CD4-positive, alpha-beta memory T cell (primary cell): ENCODE results near the gene INF2. TPM values are rescaled to one million over a fixed set of nuclear protein-coding genes. Genes with fewer than 3 reads are reported as not detected.
A peak's percentile ranks its signal among the peaks of the same experiment; 100 is the strongest.

ENCODE experiments used
- CTCF ChIA-PET: fragments of 350-600 bp; sonication (Branson Sonifier 250); formaldehyde crosslinking; loops from one replicate; lab custom pipeline; 2021; ENCODE audit warnings: inconsistent platforms; ENCODE audit not compliant: partially characterized antibody; lab: Charles Lee
- POLR2A ChIA-PET: fragments of 350-600 bp; sonication (Branson Sonifier 250); formaldehyde crosslinking; loops from one replicate; lab custom pipeline; 2021; ENCODE audit not compliant: partially characterized antibody; lab: Charles Lee
- DNase-seq, 5 donors: peaks; one replicate each; pipeline versions ENCODE4 v3.0.0 to v3.0.0-alpha.2; 2020 to 2022; ENCODE audit warnings: mixed read lengths in 1 of 5
- H3K27ac ChIP-seq: one replicate; pipeline ENCODE4 v1.7.0; 2013; ENCODE audit warnings: low read depth, low read length
- H3K27me3 ChIP-seq: 2 replicates; pipeline ENCODE4 v1.7.0; 2013; ENCODE audit warnings: mild to moderate bottlenecking, low read length, moderate library complexity; ENCODE audit not compliant: insufficient read depth
- H3K36me3 ChIP-seq: 2 replicates; pipeline ENCODE4 v1.7.0; 2013; ENCODE audit warnings: mild to moderate bottlenecking, low read length, moderate library complexity; ENCODE audit not compliant: insufficient read depth
- H3K4me1 ChIP-seq: 2 replicates; pipeline ENCODE4 v1.7.0; 2013; ENCODE audit warnings: mild to moderate bottlenecking, low read length, moderate library complexity; ENCODE audit not compliant: insufficient read depth
- H3K4me3 ChIP-seq, 2 donors: one replicate each; pipeline ENCODE4 v1.7.0; 2013; ENCODE audit warnings: low read length in 2 of 2, mild to moderate bottlenecking in 1 of 2
- H3K9me3 ChIP-seq, 2 donors: one replicate each; pipeline ENCODE4 v1.7.0; 2013; ENCODE audit warnings: low read length in 2 of 2, control low read depth in 1 of 2; ENCODE audit not compliant: control insufficient read depth in 1 of 2
- H3K27ac Mint-ChIP-seq, 7 donors: one replicate each; pipeline ENCODE4 v1.8.0; 2020 to 2021; ENCODE audit warnings: mixed read lengths in 7 of 7, mild to moderate bottlenecking in 6 of 7, inconsistent platforms in 3 of 7, moderate library complexity in 3 of 7
- H3K27me3 Mint-ChIP-seq, 2 donors: one replicate each; pipeline ENCODE4 v1.8.0; 2020 to 2021; ENCODE audit warnings: mixed read lengths in 2 of 2
- H3K36me3 Mint-ChIP-seq, 2 donors: one replicate each; pipeline ENCODE4 v1.8.0; 2020 to 2021; ENCODE audit warnings: mixed read lengths in 2 of 2, inconsistent platforms in 1 of 2, mild to moderate bottlenecking in 1 of 2
- H3K4me1 Mint-ChIP-seq, 4 donors: one replicate each; pipeline ENCODE4 v1.8.0; 2020 to 2021; ENCODE audit warnings: mixed read lengths in 4 of 4, mild to moderate bottlenecking in 1 of 4
- H3K4me3 Mint-ChIP-seq, 8 donors: one replicate each; pipeline ENCODE4 v1.8.0; 2020 to 2021; ENCODE audit warnings: mixed read lengths in 8 of 8, mild to moderate bottlenecking in 7 of 8, moderate library complexity in 6 of 8, inconsistent platforms in 3 of 8
- H3K9me3 Mint-ChIP-seq, 8 donors: one replicate each; pipeline ENCODE4 v1.8.0; 2020 to 2021; ENCODE audit warnings: mixed read lengths in 8 of 8, mild to moderate bottlenecking in 5 of 8, inconsistent platforms in 3 of 8, moderate library complexity in 1 of 8
- intact Hi-C: fragments of 100-400 bp; cut with micrococcal nuclease; formaldehyde crosslinking; loops from one replicate; pipeline ENCODE4 v1.15.1; 2023
- polyA plus RNA-seq, 2 donors: library from polyadenylated mRNA; unstranded; fragments of 300-500 nt; fragmentation: Illumina TruSeq; gene quantifications; one replicate each; pipeline ENCODE4 v1.2.3, GENCODE V29; 2021
- total RNA-seq, 2 experiments: library from RNA; stranded (reverse); gene quantifications; one replicate each; pipeline ENCODE4 v1.2.3, GENCODE V29; 2021

Gene INF2
- total and polyA plus RNA-seq, 4 experiments from 2014 or later = 4.0 to 96.8 (median 52.4) TPM

DNA sequence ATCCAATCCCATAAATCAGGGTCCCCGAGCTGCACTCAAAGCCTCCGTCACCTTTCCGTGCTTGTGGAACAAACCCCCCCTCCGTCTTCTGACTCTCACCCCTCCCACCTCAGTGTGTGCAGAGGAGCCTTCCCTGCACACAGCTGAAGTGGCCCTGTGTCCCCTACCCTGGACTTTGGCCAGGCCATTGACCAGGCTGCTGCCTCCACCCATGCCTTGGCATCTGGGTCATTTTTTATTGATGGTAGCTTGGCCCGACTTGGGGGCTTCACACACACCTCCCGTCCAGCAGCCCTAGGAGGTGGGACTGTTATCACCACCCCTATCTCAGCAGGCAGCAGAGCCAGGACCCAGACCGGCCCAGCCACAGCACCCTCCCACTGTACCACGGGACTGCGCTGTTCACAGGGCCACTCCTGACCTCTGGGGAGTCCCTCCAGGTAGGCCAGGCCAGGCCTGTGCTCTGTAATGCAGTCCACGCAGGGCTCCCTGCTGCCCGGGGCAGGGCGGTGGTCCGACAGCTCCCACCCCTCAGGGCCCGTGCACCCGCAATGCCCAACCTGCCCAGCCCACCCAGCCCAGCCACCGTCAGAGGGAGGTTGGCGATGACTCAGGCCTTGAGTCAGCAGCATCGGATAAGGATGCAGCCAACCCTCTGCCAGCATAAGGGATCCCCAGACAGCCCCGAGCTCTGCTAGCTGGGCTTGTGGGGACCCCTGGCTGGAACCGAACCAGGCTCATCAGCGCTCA lies 9.2 kb upstream of the INF2 start:
- H3K27ac Mint-ChIP-seq = no peak overlapping the region
- H3K4me1 Mint-ChIP-seq = peaks cover 8 to 27% (median 12%) of the 10 kb centered on the region in 4 donors
- H3K9me3 ChIP-seq = no peaks in the 10 kb centered on the region
- ChIA-PET POLR2A (interaction anchor here (3.5 to 4.9 kb wide), 2 partner anchors 9 to 15 kb away, joined by 40 to 56 read pairs; partner anchors contain the start of gene INF2), CTCF (interaction anchor here (1.1 kb wide), 1 partner anchor 14 kb away, joined by 4 read pairs; no protein-coding TSS in a partner anchor)
- H3K9me3 Mint-ChIP-seq = no peaks in the 10 kb centered on the region
- DNase-seq = no peak
- intact Hi-C loops = no loop called here
- no peaks in the 10 kb centered on the region for H3K36me3 Mint-ChIP-seq
- H3K27me3 Mint-ChIP-seq = peaks cover 0 to 2% of the 10 kb centered on the region in 2 donors
- H3K27ac ChIP-seq = no peak overlapping the region
- H3K4me3 ChIP-seq = no peak overlapping the region
- H3K4me3 Mint-ChIP-seq = no peak overlapping the region
- no peaks in the 10 kb centered on the region for H3K36me3 ChIP-seq
- peaks cover 22% of the 10 kb centered on the region for H3K4me1 ChIP-seq
- no peaks in the 10 kb centered on the region for H3K27me3 ChIP-seq

- H3K9me3 ChIP-seq = no peaks in the 10 kb centered on the region
- no peaks in the 10 kb centered on the region for H3K36me3 ChIP-seq
- Mint-ChIP-seq H3K27ac (no peak overlapping the region), H3K4me1 (peaks cover 9 to 27% (median 15%) of the 10 kb centered on the region in 4 donors), H3K9me3 (no peaks in the 10 kb centered on the region), H3K36me3 (no peaks in the 10 kb centered on the region), H3K27me3 (peaks cover 0 to 2% of the 10 kb centered on the region in 2 donors), H3K4me3 (peak overlapping the region in 2 of 8 donors; percentile 3 to 54)
- no peak overlapping the region for H3K4me3 ChIP-seq
- peaks cover 23% of the 10 kb centered on the region for H3K4me1 ChIP-seq
- POLR2A ChIA-PET = interaction anchor here (4.9 kb wide), 1 partner anchor 14 kb away, joined by 40 read pairs; no protein-coding TSS in a partner anchor
- H3K27me3 ChIP-seq = no peaks in the 10 kb centered on the region
- intact Hi-C loops = no loop called here
- no peak overlapping the region for H3K27ac ChIP-seq
- no peak for DNase-seq
- CTCF ChIA-PET = interaction anchor here (0.7 kb wide), 1 partner anchor 16 kb away, joined by 3 read pairs; no protein-coding TSS in a partner anchor
Measured at GRCh38 chr14:104680806-104681688, 8.4 kb upstream of the INF2 start.

DNA sequence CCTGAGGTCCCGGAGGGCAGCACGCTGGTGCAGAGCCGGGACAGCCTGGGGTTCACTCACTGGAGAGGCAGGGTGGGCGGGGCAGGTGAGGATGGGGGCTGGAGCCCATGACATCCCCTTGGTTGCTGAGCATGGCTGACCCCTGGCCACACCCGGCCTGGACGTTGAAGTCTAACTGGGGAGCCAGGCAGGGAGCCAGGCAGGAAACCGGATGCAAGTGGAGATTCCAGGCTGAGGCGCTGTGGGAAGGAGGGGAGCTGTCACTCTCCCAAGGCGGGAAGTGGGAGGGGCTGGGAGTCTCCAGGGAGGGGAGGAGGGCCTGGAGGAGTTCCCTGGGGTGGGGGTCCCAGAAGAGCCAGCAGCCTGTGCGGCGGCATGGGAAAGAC lies 7.7 kb upstream of the INF2 start:
- no peaks in the 10 kb centered on the region for H3K36me3 Mint-ChIP-seq
- Histone ChIP-seq H3K4me3 (no peak overlapping the region), H3K36me3 (no peaks in the 10 kb centered on the region), H3K27ac (no peak overlapping the region), H3K4me1 (peaks cover 27% of the 10 kb centered on the region), H3K27me3 (no peaks in the 10 kb centered on the region), H3K9me3 (no peaks in the 10 kb centered on the region)
- peaks cover 0 to 2% of the 10 kb centered on the region in 2 donors for H3K27me3 Mint-ChIP-seq
- no peak overlapping the region for H3K4me3 Mint-ChIP-seq
- ChIA-PET POLR2A (no interaction called here), CTCF (interaction anchor here (2.7 kb wide), 1 partner anchor 16 kb away, joined by 7 read pairs; no protein-coding TSS in a partner anchor)
- no peak for DNase-seq
- H3K4me1 Mint-ChIP-seq = peaks cover 10 to 31% (median 19%) of the 10 kb centered on the region in 4 donors
- no peaks in the 10 kb centered on the region for H3K9me3 Mint-ChIP-seq
- H3K27ac Mint-ChIP-seq = no peak overlapping the region
- intact Hi-C loops = no loop called here

DNA sequence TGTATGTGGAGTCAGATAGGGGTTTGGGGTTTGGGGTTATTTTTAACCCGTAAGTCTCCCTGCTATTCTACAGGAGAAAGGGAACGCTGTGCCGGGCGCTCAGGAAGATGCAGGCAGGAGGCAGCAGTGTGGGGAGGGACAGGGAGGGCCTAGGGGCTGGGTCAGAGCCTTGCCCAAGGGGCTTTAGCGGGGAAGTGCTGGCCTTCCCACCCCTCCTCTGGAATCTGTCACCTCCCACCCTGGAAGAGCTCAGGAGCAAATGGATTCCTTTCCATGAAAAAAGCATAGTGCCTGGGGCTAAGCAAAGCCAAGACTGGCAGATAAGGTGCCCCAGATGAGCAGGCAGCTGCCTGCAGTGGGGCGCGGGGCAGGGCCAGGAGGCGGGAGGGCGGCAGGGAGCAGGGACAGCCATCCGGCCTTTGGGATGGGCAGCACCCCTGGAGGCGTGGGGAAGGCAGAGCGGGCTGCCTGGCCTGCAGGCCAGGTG lies 7.3 kb upstream of the INF2 start:
- H3K9me3 Mint-ChIP-seq = no peaks in the 10 kb centered on the region
- H3K27me3 ChIP-seq = no peaks in the 10 kb centered on the region
- no peak overlapping the region for H3K27ac Mint-ChIP-seq
- POLR2A ChIA-PET = no interaction called here
- no peak overlapping the region for H3K27ac ChIP-seq
- H3K27me3 Mint-ChIP-seq = peaks cover 0 to 2% of the 10 kb centered on the region in 2 donors
- H3K36me3 ChIP-seq = no peaks in the 10 kb centered on the region
- H3K4me1 ChIP-seq = peaks cover 29% of the 10 kb centered on the region
- CTCF ChIA-PET = interaction anchor here (2.7 kb wide), 1 partner anchor 17 kb away, joined by 7 read pairs; no protein-coding TSS in a partner anchor
- intact Hi-C loops = no loop called here
- H3K36me3 Mint-ChIP-seq = no peaks in the 10 kb centered on the region
- no peaks in the 10 kb centered on the region for H3K9me3 ChIP-seq
- H3K4me3 Mint-ChIP-seq = no peak overlapping the region
- DNase-seq = no peak
- H3K4me1 Mint-ChIP-seq = peaks cover 14 to 33% (median 24%) of the 10 kb centered on the region in 4 donors
- no peak overlapping the region for H3K4me3 ChIP-seq

GRCh38 chr14:104683653-104684448 lies 5.6 kb upstream of the INF2 start:
- CTCF ChIA-PET = interaction anchor here (1.0 to 2.7 kb wide), 4 partner anchors 11 to 81 kb away, joined by 3 to 7 read pairs (median 6); no protein-coding TSS in a partner anchor
- POLR2A ChIA-PET = interaction anchor here (1.8 to 2.0 kb wide), 3 partner anchors 11 to 23 kb away, joined by 5 to 7 read pairs (median 5); no protein-coding TSS in a partner anchor
- H3K27ac Mint-ChIP-seq = peak overlapping the region in 1 of 7 donors; percentile 72

DNA sequence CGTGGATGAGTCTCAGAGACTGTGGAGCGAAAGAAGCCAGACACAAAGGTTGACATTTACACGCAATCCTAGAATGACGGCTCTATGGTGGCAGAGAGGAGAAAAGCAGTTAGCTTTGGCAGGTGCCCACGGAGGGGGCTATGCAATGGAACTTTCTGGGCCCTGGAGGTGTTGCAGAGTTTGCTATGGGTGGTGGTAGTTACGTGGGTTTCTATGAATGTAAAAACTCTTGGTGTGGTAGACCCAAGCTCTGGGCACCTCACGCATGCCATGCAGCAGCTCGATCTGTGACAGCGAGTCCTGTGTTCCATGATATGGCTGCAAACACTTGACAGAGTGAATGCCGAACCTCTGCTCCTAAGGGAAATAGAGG lies 5.0 kb upstream of the INF2 start:
- Histone ChIP-seq H3K4me3 (no peak overlapping the region), H3K27ac (no peak overlapping the region), H3K4me1 (peaks cover 36% of the 10 kb centered on the region), H3K36me3 (no peaks in the 10 kb centered on the region), H3K27me3 (no peaks in the 10 kb centered on the region), H3K9me3 (no peaks in the 10 kb centered on the region)
- Mint-ChIP-seq H3K9me3 (no peaks in the 10 kb centered on the region), H3K27ac (peak overlapping the region in 4 of 7 donors; percentile 21 to 78 (median 46)), H3K27me3 (peaks cover 0 to 2% of the 10 kb centered on the region in 2 donors), H3K4me3 (no peak overlapping the region), H3K4me1 (peaks cover 18 to 51% (median 30%) of the 10 kb centered on the region in 4 donors), H3K36me3 (no peaks in the 10 kb centered on the region)
- POLR2A ChIA-PET = interaction anchor here (1.8 to 2.0 kb wide), 3 partner anchors 10 to 22 kb away, joined by 5 to 7 read pairs (median 5); no protein-coding TSS in a partner anchor
- intact Hi-C loops = no loop called here
- CTCF ChIA-PET = interaction anchor here (1.2 to 2.7 kb wide), 4 partner anchors 10 to 25 kb away, joined by 4 to 7 read pairs (median 6); no protein-coding TSS in a partner anchor
- no peak for DNase-seq

More at GRCh38 chr14:104683653-104684448, 5.6 kb upstream of the INF2 start:
- H3K4me1 Mint-ChIP-seq = peaks cover 18 to 49% (median 30%) of the 10 kb centered on the region in 4 donors
- H3K27me3 Mint-ChIP-seq = peaks cover 0 to 2% of the 10 kb centered on the region in 2 donors
- no peak overlapping the region for H3K4me3 Mint-ChIP-seq
- H3K36me3 ChIP-seq = no peaks in the 10 kb centered on the region
- H3K4me3 ChIP-seq = no peak overlapping the region
- peaks cover 33% of the 10 kb centered on the region for H3K4me1 ChIP-seq
- no peaks in the 10 kb centered on the region for H3K9me3 ChIP-seq
- no peaks in the 10 kb centered on the region for H3K9me3 Mint-ChIP-seq
- no peaks in the 10 kb centered on the region for H3K36me3 Mint-ChIP-seq
- DNase-seq = no peak
- intact Hi-C loops = no loop called here
- no peaks in the 10 kb centered on the region for H3K27me3 ChIP-seq
- no peak overlapping the region for H3K27ac ChIP-seq
